Activated T-helper 2 cell treated with anti-CD3 and anti-CD28 coated beads, Interferon-gamma antibody, Interleukin-2, Interleukin-4, amounts not matched to agents 10 μg/mL and 5 μg/mL and 100 μg/mL, durations not matched to agents 14 hours and 24 hours and 36 hours (primary cell): Measurements from ENCODE around the gene PDHX. TPM values are rescaled to one million over a fixed set of nuclear protein-coding genes. Genes with fewer than 3 reads are reported as not detected.
A peak's percentile ranks its signal among the peaks of the same experiment; 100 is the strongest.
"Not testable (repeated sequence)": the region's sequence is repeated elsewhere in the genome, so short reads cannot be mapped to it uniquely, and the experiment has no call there.

Experiments used
- DNase-seq: peaks from one replicate; pipeline ENCODE4 v3.0.0; 2021; ENCODE audit warnings: low spot score
- H3K27ac Mint-ChIP-seq: one replicate; pipeline ENCODE4 v1.8.0; 2021; ENCODE audit warnings: mixed read lengths
- H3K27me3 Mint-ChIP-seq: one replicate; pipeline ENCODE4 v1.8.0; 2021; ENCODE audit warnings: low read depth, mixed read lengths
- H3K36me3 Mint-ChIP-seq: one replicate; pipeline ENCODE4 v1.8.0; 2021; ENCODE audit warnings: low read depth, mixed read lengths
- H3K4me1 Mint-ChIP-seq: one replicate; pipeline ENCODE4 v1.8.0; 2021; ENCODE audit warnings: low read depth, mixed read lengths
- H3K4me3 Mint-ChIP-seq: one replicate; pipeline ENCODE4 v1.8.0; 2021; ENCODE audit warnings: low read depth, mild to moderate bottlenecking, moderate library complexity, mixed read lengths
- H3K9me3 Mint-ChIP-seq: one replicate; pipeline ENCODE4 v1.8.0; 2021; ENCODE audit warnings: mixed read lengths
- intact Hi-C: fragments of 100-400 bp; cut with micrococcal nuclease; formaldehyde crosslinking; loops from one replicate; pipeline ENCODE4 v1.15.1; 2023
- total RNA-seq: library from RNA; stranded (reverse); gene quantifications from 2 replicates; pipeline ENCODE4 v1.2.3, GENCODE V29; 2022

PDHX gene
- total RNA-seq, 1 donor from 2014 or later, result 29.7 TPM

DNA sequence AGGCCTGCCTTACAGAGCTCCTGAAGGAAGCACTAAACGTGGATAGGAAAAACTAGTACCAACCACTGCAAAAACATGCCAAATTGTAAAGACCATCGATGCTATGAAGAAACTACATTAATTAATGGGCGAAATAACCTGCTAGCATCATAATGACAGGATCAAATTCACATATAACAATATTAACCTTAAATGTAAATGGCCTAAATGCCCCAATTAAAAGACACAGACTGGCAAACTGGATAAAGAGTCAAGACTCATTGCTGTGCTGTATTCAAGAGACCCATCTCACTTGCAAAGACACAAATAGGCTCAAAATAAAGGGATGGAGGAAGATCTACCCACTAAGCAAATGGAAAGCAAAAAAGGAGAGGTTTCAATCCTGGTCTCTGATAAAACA lies 107.5 kb downstream of the PDHX start:
- H3K27me3 Mint-ChIP-seq, result peaks cover 26% of the 10 kb centered on the region
- H3K36me3 Mint-ChIP-seq, result peaks cover 29% of the 10 kb centered on the region
- H3K4me1 Mint-ChIP-seq, H3K27ac Mint-ChIP-seq, DNase-seq, intact Hi-C loops, H3K4me3 Mint-ChIP-seq: not testable (repeated sequence)
- peaks cover 56% of the 10 kb centered on the region for H3K9me3 Mint-ChIP-seq

DNA sequence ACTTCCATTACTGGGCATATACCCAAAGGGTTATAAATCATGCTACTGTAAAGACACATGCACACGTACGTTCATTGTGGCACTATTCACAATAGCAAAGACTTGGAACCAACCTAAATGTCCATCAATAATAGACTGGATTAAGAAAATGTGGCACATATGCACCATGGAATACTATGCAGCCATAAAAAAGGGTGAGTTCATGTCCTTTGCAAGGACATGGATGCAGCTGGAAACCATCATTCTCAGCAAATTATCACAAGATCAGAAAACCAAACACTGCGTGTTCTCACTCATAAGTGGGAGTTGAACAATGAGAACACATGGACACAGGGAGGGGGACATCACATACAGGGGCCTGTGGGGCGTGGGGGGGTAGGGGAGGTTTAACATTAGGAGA lies 111.6 kb downstream of the PDHX start:
- Mint-ChIP-seq H3K36me3 (peaks cover 24% of the 10 kb centered on the region), H3K9me3 (peaks cover 45% of the 10 kb centered on the region), H3K27me3 (peaks cover 15% of the 10 kb centered on the region), H3K4me1 (peaks cover 27% of the 10 kb centered on the region)
- H3K4me3 Mint-ChIP-seq, intact Hi-C loops, H3K27ac Mint-ChIP-seq, DNase-seq: not testable (repeated sequence)

DNA sequence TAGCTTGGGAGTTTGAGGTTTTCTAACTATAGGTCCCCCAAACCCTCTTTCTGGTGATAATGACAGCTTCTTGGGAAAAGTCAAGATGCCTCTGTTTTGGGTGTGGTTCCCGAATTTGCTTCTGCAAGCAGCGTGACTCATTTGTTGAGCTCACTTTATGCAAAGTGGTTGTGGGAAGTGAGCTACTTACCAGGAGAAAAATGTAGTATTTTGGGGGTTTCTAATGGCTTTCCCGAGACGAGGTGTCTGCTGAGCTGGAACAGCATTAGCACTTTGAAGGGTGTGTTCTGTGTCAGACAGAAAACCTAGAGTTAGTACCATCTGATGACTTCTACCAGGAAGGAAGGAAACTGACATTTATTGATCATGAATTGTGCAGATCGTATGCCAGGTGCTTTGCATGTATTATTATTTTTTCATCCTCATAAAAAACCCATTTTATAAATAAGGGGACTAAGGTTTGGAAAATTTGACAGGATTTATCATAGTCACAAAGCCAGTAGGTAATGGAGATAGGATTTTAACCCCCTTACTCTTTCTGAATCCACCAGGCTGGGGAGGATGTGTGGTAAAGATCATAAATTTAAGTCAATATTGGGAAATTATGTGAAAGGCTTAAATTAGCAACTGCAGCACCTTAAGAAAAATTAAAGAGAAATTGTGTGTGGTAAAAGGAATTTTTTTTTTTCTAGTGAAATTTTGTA lies 113.7 kb downstream of the PDHX start:
- peaks cover 13% of the 10 kb centered on the region for H3K27me3 Mint-ChIP-seq
- peaks cover 5% of the 10 kb centered on the region for H3K36me3 Mint-ChIP-seq
- H3K4me1 Mint-ChIP-seq, result peaks cover 39% of the 10 kb centered on the region
- peak overlapping the region; percentile 51 for H3K4me3 Mint-ChIP-seq
- DNase-seq, result no peak
- intact Hi-C loops, result loop anchor here (1.0 to 2.0 kb wide), 5 partner anchors 10 to 207 kb away; no protein-coding TSS in a partner anchor
- H3K9me3 Mint-ChIP-seq, result peaks cover 25% of the 10 kb centered on the region
- peak overlapping the region; percentile 54 for H3K27ac Mint-ChIP-seq

DNA sequence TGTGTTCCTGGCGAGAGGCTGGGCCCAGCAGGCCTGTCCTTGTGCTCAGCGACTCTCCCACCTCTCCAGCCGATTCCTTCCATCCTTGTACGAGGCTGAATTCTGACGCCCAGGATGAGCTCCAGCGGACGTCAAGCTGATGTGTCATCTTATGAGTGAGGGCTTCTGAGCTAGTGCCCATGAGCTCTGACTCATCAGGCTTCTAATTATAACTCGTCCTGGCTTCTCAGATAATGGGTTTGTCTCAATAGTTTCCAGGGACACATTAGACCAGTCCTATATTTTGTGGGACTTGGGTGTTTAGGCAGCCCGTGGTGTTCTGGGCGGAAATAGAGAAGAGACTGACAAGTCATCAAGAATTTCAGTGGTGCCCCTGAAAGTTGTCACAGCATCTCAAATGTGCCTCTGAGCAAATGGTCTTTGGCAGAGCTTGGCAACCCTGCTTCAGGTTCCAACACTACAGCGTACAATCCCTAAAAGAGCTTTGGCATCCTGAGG lies 114.3 kb downstream of the PDHX start:
- DNase-seq, result no peak
- H3K4me3 Mint-ChIP-seq, result peak overlapping the region; percentile 51
- H3K36me3 Mint-ChIP-seq, result peaks cover 4% of the 10 kb centered on the region
- peaks cover 21% of the 10 kb centered on the region for H3K9me3 Mint-ChIP-seq
- intact Hi-C loops, result loop anchor here (1.0 to 2.0 kb wide), 5 partner anchors 10 to 206 kb away; no protein-coding TSS in a partner anchor
- H3K4me1 Mint-ChIP-seq, result peaks cover 44% of the 10 kb centered on the region
- peaks cover 17% of the 10 kb centered on the region for H3K27me3 Mint-ChIP-seq
- peak overlapping the region; percentile 88 for H3K27ac Mint-ChIP-seq

DNA sequence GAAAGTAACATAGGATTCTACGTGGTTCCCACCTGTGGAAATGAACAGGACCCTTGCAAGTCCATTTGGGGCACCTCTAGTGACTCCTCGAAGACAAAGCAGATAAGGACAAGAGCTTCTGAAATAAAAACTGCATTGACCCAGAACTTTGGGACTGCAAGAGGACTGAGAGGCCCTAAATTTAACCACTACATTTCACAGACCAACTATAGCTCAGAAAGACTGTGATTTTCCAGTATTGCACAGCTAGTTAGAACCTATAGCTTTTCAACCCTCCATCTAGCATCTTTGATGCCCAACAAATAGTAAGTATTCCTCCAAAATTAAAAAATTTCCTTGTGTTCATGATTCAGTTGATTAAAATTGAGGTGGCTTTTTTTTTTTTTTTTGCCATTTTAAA lies 114.9 kb downstream of the PDHX start:
- H3K4me1 Mint-ChIP-seq, result peaks cover 46% of the 10 kb centered on the region
- intact Hi-C loops, result loop anchor here (2.0 kb wide), 1 partner anchor 205 kb away; no protein-coding TSS in a partner anchor
- H3K27me3 Mint-ChIP-seq, result peaks cover 17% of the 10 kb centered on the region
- DNase-seq, result no peak
- H3K9me3 Mint-ChIP-seq, result peaks cover 16% of the 10 kb centered on the region
- no peak overlapping the region for H3K4me3 Mint-ChIP-seq
- H3K27ac Mint-ChIP-seq, result peak overlapping the region; percentile 88
- H3K36me3 Mint-ChIP-seq, result no peaks in the 10 kb centered on the region

DNA sequence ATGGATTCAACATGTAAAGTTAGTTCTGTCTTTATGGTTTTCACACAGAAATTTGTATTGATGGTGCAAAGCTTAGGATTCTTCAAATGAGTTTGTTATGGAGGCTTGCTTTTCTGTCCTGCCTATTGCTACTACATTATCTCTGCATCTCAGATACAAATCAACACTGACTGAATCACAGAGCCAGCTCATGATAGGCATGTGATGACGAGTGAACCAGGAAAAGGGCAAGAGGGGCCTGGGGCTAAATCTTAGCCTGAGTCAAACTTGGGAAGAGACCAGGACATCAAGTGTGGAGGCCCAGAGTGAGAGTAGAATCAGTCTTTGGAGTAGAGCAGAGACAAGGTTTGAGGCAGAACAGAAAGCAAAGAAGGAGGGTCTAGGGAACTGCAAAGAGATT lies 115.4 kb downstream of the PDHX start:
- Mint-ChIP-seq H3K27ac (peak overlapping the region; percentile 23), H3K4me3 (no peak overlapping the region), H3K36me3 (no peaks in the 10 kb centered on the region), H3K27me3 (peaks cover 14% of the 10 kb centered on the region), H3K4me1 (peaks cover 50% of the 10 kb centered on the region), H3K9me3 (peaks cover 12% of the 10 kb centered on the region)
- DNase-seq, result no peak
- intact Hi-C loops, result loop anchor here (2.0 kb wide), 1 partner anchor 205 kb away; no protein-coding TSS in a partner anchor

DNA sequence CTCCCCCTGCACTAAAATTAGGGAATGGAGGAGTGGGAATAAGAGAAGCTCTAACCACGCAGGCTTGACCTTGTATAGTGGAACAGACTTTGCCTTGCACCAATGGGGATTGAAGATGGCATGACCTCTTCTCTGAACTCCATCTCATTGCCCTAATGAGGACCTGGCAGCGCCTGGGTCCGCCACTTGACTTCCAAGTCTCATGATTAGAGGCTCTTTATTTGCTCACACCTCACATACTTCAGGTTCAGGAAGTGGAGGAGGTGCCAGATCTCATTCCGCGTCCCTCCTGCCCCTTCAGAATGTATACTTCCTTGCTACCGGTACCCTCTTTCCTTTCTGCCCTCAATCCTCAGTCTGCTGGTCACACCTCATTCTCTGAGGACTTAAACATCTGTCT lies 116.6 kb downstream of the PDHX start:
- Mint-ChIP-seq H3K36me3 (peaks cover 3% of the 10 kb centered on the region), H3K4me1 (peaks cover 55% of the 10 kb centered on the region), H3K9me3 (peaks cover 3% of the 10 kb centered on the region), H3K4me3 (no peak overlapping the region), H3K27me3 (peaks cover 18% of the 10 kb centered on the region), H3K27ac (no peak overlapping the region)
- intact Hi-C loops, result no loop called here
- DNase-seq, result no peak

DNA sequence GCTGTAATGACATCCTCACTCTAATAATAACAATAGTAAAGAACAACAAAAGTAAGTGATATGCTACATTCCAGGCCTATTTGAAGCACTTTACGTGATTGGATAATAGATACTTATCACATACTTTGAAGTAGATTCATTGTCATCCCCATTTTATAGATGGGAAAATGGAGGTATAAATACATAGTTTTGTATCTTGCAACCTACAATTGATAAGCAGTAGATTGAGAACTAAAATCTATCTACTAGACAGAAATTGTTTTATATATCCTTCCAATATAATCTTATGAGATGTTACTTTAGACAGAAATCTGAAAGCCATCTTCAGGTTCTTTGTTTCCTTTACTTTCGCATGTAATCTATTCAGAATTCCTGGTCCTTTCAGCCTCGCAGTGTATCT lies 118.0 kb downstream of the PDHX start:
- no peak overlapping the region for H3K27ac Mint-ChIP-seq
- no peak for DNase-seq
- peaks cover 67% of the 10 kb centered on the region for H3K4me1 Mint-ChIP-seq
- H3K36me3 Mint-ChIP-seq, result peaks cover 3% of the 10 kb centered on the region
- no peak overlapping the region for H3K4me3 Mint-ChIP-seq
- intact Hi-C loops, result no loop called here
- H3K9me3 Mint-ChIP-seq, result no peaks in the 10 kb centered on the region
- peaks cover 20% of the 10 kb centered on the region for H3K27me3 Mint-ChIP-seq

DNA sequence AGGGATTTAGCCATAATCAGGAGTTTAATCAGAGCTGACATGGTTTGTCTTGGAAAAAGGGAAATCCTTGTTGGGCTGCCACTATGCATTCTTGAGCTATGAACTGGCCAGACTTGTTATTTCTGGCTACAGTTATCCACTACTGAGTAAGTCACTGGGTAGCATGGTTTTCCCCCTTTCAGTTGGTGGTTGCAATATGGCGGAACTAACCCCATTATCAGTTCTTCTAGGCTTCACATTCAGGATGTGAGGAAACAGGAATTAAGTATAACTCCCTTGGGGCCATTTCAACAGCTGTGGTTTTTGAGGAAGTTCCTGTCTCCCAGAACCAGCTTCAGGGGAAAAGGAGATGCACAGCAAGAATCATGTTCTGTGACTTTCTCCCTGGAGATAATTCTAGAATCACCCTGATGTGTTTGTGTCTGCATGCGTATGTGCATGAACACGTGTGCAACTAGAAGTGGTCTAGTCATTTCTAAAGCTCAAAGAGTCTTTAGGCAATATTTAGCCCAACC lies 119.5 kb downstream of the PDHX start:
- Mint-ChIP-seq H3K9me3 (no peaks in the 10 kb centered on the region), H3K27me3 (peaks cover 20% of the 10 kb centered on the region), H3K36me3 (peaks cover 3% of the 10 kb centered on the region), H3K4me3 (no peak overlapping the region), H3K4me1 (peaks cover 64% of the 10 kb centered on the region), H3K27ac (no peak overlapping the region)
- no peak for DNase-seq
- intact Hi-C loops, result no loop called here

DNA sequence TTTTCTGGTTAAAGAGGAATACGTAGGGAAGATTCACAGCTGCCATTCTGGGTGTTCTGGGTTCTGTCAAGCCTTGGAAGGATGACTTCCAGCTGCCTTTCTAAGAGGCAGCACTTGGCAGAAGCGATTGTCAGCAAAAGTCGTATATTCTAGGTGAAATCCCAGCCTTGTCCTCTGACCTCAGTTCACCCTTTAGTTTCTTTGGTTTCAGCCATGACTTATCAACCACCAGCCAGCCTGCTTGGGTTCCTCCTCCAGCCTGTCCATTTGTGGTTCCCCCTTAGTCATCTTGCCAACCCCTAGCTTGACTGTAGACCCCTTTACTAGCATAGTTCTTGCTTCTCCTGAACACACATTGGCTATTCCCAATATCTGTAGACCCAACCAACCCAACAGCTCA lies 120.2 kb downstream of the PDHX start:
- Mint-ChIP-seq H3K4me1 (peaks cover 64% of the 10 kb centered on the region), H3K27ac (no peak overlapping the region), H3K36me3 (peaks cover 3% of the 10 kb centered on the region), H3K27me3 (peaks cover 20% of the 10 kb centered on the region), H3K9me3 (no peaks in the 10 kb centered on the region), H3K4me3 (no peak overlapping the region)
- no peak for DNase-seq
- intact Hi-C loops, result no loop called here

DNA sequence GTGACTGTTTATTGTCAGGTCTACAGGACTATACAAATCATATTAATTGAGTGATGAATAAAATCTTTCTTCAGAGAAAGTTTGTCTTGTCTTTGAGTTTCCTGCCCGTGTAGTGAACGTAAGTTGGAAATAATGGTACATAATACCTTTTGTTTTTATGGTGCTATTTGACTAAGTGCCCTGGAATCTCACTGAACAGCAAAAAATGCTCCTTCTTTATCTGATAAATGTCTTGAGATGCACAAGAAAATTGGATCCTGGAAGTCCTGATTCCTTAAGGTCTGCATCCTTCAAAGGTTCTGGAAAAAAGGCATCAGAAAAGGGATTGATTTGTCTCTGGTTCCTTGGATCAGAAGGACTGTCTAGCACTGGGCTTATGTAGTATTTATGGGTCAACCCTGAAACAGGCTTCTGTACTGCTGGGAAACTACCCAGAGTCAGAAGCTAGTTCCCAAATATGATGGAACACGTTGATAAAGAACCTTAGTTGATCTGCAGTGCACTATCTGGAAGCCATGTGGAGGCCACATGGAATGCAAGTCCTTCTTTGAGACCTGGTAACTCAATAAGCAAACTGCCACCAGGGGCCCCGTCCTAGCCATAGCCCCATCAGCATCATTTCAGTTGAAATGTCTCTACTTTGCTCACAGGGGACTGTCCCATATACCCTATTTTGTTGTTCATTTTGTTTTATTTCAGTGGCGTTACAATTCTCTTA lies 122.0 kb downstream of the PDHX start:
- Mint-ChIP-seq H3K27ac (peak overlapping the region; percentile 10), H3K4me1 (peaks cover 60% of the 10 kb centered on the region), H3K4me3 (no peak overlapping the region), H3K36me3 (peaks cover 3% of the 10 kb centered on the region), H3K9me3 (no peaks in the 10 kb centered on the region), H3K27me3 (peaks cover 27% of the 10 kb centered on the region)
- DNase-seq, result no peak
- intact Hi-C loops, result no loop called here

DNA sequence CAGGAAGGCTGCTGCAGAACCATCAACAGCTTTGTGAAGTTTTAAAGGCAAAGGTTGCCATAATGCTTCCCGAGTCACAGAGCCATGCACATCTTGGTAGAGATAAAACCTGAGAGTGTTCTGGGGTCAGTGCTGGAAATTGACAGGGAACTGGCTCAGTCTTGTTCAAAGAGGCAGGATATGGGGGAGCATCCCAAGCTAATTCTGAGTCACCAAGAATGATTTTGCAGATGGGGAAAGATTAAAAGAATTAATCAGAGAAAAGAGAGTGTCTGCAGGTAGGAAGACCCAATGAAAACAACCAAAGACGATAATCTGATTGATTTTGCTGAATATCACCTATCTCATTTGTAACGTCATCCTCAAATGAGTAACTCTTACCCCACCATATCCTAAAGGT lies 122.7 kb downstream of the PDHX start:
- peaks cover 53% of the 10 kb centered on the region for H3K4me1 Mint-ChIP-seq
- H3K27ac Mint-ChIP-seq, result no peak overlapping the region
- H3K4me3 Mint-ChIP-seq, result no peak overlapping the region
- H3K9me3 Mint-ChIP-seq, result no peaks in the 10 kb centered on the region
- no peak for DNase-seq
- H3K36me3 Mint-ChIP-seq, result peaks cover 3% of the 10 kb centered on the region
- intact Hi-C loops, result no loop called here
- H3K27me3 Mint-ChIP-seq, result peaks cover 26% of the 10 kb centered on the region
